Lower leg skin (tissue), 3 donors: ENCODE results near the gene GATA5.

Experiments
- POLR2A ChIP-seq, 2 donors: fragments of 450-650 bp; IDR thresholded peaks; one replicate each; pipeline ENCODE4 v1.6.1; 2016 to 2017; ENCODE audit warnings: antibody characterized with exemption in 2 of 2, mild to moderate bottlenecking in 1 of 2, moderate library complexity in 1 of 2
- TF ChIP-seq, protein P1 (sequence below), 3 donors: fragments of 450-650 bp; IDR thresholded peaks; one replicate each; pipeline ENCODE4 v1.5.1; 2016; ENCODE audit warnings: antibody characterized with exemption in 3 of 3, mild to moderate bottlenecking in 3 of 3, moderate library complexity in 2 of 3

DNA sequence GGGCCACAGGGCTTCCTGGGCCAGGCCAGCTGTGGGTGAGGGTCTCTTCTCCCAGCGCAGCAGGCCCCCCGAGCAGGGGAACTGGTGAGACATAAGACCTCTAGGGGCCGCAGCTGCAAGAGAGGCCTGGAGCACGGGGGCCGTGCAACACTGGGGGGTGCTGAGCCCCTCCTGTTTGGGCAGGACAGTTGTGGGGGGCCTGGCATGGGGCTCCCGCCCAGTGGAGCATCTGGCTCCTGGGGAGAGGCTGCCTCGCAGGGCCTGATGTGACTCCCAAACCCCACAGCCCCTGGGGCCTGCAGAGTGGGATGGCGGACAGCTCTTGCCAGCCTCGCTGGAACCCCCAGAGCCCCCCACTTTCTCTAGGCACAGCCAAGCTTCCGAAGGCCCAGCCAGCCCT, 16.9 kb upstream of the GATA5 start:
- TF ChIP-seq, protein P1, sequence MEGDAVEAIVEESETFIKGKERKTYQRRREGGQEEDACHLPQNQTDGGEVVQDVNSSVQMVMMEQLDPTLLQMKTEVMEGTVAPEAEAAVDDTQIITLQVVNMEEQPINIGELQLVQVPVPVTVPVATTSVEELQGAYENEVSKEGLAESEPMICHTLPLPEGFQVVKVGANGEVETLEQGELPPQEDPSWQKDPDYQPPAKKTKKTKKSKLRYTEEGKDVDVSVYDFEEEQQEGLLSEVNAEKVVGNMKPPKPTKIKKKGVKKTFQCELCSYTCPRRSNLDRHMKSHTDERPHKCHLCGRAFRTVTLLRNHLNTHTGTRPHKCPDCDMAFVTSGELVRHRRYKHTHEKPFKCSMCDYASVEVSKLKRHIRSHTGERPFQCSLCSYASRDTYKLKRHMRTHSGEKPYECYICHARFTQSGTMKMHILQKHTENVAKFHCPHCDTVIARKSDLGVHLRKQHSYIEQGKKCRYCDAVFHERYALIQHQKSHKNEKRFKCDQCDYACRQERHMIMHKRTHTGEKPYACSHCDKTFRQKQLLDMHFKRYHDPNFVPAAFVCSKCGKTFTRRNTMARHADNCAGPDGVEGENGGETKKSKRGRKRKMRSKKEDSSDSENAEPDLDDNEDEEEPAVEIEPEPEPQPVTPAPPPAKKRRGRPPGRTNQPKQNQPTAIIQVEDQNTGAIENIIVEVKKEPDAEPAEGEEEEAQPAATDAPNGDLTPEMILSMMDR (IDR thresholded peaks at IDR 0.05): no peak
- TF ChIP-seq POLR2A (IDR thresholded peaks at IDR 0.05): no peak
